DND-41 (cell line): Measurements from ENCODE around the gene DNAH3.
"Not testable (repeated sequence)": the region's sequence is repeated elsewhere in the genome, so short reads cannot be mapped to it uniquely, and the experiment has no call there.

Source experiments
- ATAC-seq: fragments of 200-7000 bp; cut with Tn5 transposase; 3 replicates; pipeline ENCODE4 v1.9.1; 2021; ENCODE audit warnings: low read depth; ENCODE audit not compliant: insufficient read depth
- DNase-seq: peaks from one replicate; pipeline ENCODE4 v3.0.0-alpha.2; 2020
- H2AFZ ChIP-seq: 2 replicates; pipeline ENCODE4 v1.6.0; 2012; ENCODE audit warnings: low read depth, low read length
- H3K27ac ChIP-seq: 2 replicates; pipeline ENCODE4 v1.5.1; 2012; ENCODE audit warnings: low read length, inconsistent platforms
- H3K27me3 ChIP-seq: fragments of 200-600 bp; sonication (generic); 2 replicates; pipeline ENCODE4 v1.6.0; 2012; ENCODE audit warnings: low read length, mild to moderate bottlenecking, inconsistent platforms; ENCODE audit not compliant: insufficient read depth, poor library complexity
- H3K36me3 ChIP-seq: 2 replicates; pipeline ENCODE4 v1.5.1; 2012; ENCODE audit warnings: low read length, inconsistent platforms; ENCODE audit not compliant: insufficient read depth
- H3K4me1 ChIP-seq: 2 replicates; pipeline ENCODE4 v1.5.1; 2012; ENCODE audit warnings: mild to moderate bottlenecking, low read length; ENCODE audit not compliant: insufficient read depth
- H3K4me2 ChIP-seq: 2 replicates; pipeline ENCODE4 v1.6.0; 2012; ENCODE audit warnings: mild to moderate bottlenecking, moderate library complexity, low read length, inconsistent platforms; ENCODE audit not compliant: insufficient read depth
- H3K4me3 ChIP-seq, 2 experiments: fragments of 200-600 bp in 1 of 2; shearing (Covaris generic) in 1 of 2; 2 replicates each; pipeline ENCODE4 v1.5.1; 2012 to 2016; ENCODE audit warnings: inconsistent platforms in 2 of 2, low read length in 2 of 2, mild to moderate bottlenecking in 2 of 2, low read depth in 1 of 2, moderate library complexity in 1 of 2
- H3K79me2 ChIP-seq: 2 replicates; pipeline ENCODE4 v1.6.0; 2012; ENCODE audit warnings: low read length, inconsistent platforms; ENCODE audit not compliant: insufficient read depth
- H3K9ac ChIP-seq: 2 replicates; pipeline ENCODE4 v1.6.0; 2012; ENCODE audit warnings: low read depth, mild to moderate bottlenecking, inconsistent platforms, low read length, moderate library complexity
- H3K9me3 ChIP-seq: 2 replicates; pipeline ENCODE4 v1.5.1; 2012; ENCODE audit warnings: low read length, moderate library complexity, mild to moderate bottlenecking, inconsistent platforms; ENCODE audit not compliant: insufficient read depth, severe bottlenecking
- H4K20me1 ChIP-seq: 2 replicates; pipeline ENCODE4 v1.6.0; 2012; ENCODE audit warnings: low read length; ENCODE audit not compliant: insufficient read depth
- CTCF ChIP-seq: IDR thresholded peaks from 2 replicates; pipeline ENCODE4 v1.5.1; 2012; ENCODE audit warnings: borderline replicate concordance, low read length, moderate library complexity, mild to moderate bottlenecking; ENCODE audit not compliant: poor library complexity, severe bottlenecking; ENCODE audit errors: extremely low read depth
- EZH2 ChIP-seq: IDR thresholded peaks from 3 replicates; pipeline ENCODE4 v1.6.1; 2012; ENCODE audit warnings: borderline replicate concordance, low read depth, mild to moderate bottlenecking, moderate library complexity, low read length, inconsistent platforms; ENCODE audit not compliant: severe bottlenecking

DNAH3 gene

GRCh38 chr16:21156767-21157467 is 6.3 kb upstream of the DNAH3 start:
- H3K4me1 ChIP-seq: peaks cover 29% of the 10 kb centered on the region

DNA sequence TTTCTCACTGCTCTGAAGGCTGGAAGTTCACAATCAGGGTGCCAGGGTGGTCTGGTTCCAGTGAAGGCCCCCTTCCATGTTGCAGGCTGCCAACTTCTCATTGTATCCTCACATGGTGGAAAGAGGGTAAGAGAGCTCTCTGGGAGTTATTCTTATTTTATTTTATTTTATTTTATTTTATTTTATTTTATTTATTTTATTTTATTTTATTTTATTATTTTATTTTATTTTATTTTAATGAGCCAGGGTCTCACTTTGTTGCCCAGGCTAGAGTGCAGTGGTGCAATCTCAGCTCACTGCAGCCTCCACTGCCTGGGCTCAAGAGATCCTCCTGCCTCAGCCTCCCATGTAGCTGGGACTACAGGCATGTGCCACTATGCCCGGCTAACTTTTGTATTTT is 5.4 kb upstream of the DNAH3 start:
- H3K79me2 ChIP-seq, H2AFZ ChIP-seq, H3K4me3 ChIP-seq, H3K27ac ChIP-seq, H3K27me3 ChIP-seq, DNase-seq, H3K9ac ChIP-seq, H3K36me3 ChIP-seq, H4K20me1 ChIP-seq, H3K9me3 ChIP-seq, ATAC-seq, H3K4me2 ChIP-seq: not testable (repeated sequence)
- peaks cover 29% of the 10 kb centered on the region for H3K4me1 ChIP-seq

More at GRCh38 chr16:21156767-21157467, 6.3 kb upstream of the DNAH3 start:
- Histone ChIP-seq H4K20me1 (no peaks in the 10 kb centered on the region), H2AFZ (0 out of 2 replicates have a peak overlapping the region, but pooled peaks have one; percentile 12), H3K4me2 (no peak overlapping the region), H3K27me3 (no peaks in the 10 kb centered on the region), H3K9me3 (no peaks in the 10 kb centered on the region), H3K36me3 (peaks cover 6% of the 10 kb centered on the region; the same call in 1 of the 2 replicates), H3K27ac (no peak overlapping the region), H3K4me3 (no peak overlapping the region), H3K9ac (no peak overlapping the region), H3K79me2 (peaks cover 6% of the 10 kb centered on the region; the same call in 1 of the 2 replicates)
- TF ChIP-seq CTCF (peak; percentile 81), EZH2 (no peak)
- ATAC-seq: no peak
- peak; percentile 36 for DNase-seq

DNA sequence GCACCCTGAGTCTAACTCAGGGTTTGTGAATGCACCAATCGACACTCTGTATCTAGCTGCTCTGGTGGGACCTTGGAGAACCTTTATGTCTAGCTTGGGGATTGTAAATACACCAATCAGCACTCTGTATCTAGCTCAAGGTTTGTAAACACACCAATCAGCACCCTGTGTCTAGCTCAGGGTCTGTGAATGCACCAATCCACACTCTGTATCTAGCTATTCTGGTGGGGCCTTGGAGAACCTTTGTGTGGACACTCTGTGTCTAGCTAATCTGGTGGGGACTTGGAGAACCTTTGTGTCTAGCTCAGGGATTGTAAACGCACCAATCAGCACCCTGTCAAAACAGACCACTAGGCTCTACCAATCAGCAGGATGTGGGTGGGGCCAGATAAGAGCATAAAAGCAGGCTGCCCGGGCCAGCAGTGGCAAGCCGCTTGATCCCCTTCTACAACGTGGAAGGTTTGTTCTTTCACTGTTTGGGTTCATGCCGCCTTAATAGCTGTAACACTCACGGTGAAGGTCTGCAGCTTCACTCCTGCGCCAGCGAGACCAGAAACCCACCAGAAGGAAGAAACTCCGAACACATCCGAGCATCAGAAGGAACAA is 2.6 kb upstream of the DNAH3 start:
- not testable (repeated sequence) for DNase-seq, H3K4me3 ChIP-seq

GRCh38 chr16:21152160-21153030 is 1.7 kb upstream of the DNAH3 start:
- not testable (repeated sequence) for H3K36me3 ChIP-seq, H3K9ac ChIP-seq, H3K27ac ChIP-seq, ATAC-seq, H3K4me1 ChIP-seq, H2AFZ ChIP-seq, H3K9me3 ChIP-seq, DNase-seq, H3K79me2 ChIP-seq, H3K4me2 ChIP-seq, H4K20me1 ChIP-seq, H3K27me3 ChIP-seq, H3K4me3 ChIP-seq

More for the DNA sequence above, 2.6 kb upstream of the DNAH3 start:
- H3K36me3 ChIP-seq, ATAC-seq, H3K27me3 ChIP-seq, H3K9ac ChIP-seq, H3K4me1 ChIP-seq, H3K4me2 ChIP-seq, H3K79me2 ChIP-seq, H4K20me1 ChIP-seq, H3K9me3 ChIP-seq, H3K27ac ChIP-seq, H2AFZ ChIP-seq: not testable (repeated sequence)
